ENCODE results near the gene WNT3A.
"Not testable (repeated sequence)": the region's sequence is repeated elsewhere in the genome, so short reads cannot be mapped to it uniquely, and the experiment has no call there.

- not testable (repeated sequence) for TF ChIP-seq POLR2A (IDR thresholded peaks at IDR 0.05; ENCODE audit: extremely low read depth, insufficient read length); CTCF (IDR thresholded peaks at IDR 0.05; ENCODE audit: low read depth, low read length); MYC (IDR thresholded peaks at IDR 0.05; ENCODE audit: low read depth, low read length)
- TF ChIP-seq, protein P1, sequence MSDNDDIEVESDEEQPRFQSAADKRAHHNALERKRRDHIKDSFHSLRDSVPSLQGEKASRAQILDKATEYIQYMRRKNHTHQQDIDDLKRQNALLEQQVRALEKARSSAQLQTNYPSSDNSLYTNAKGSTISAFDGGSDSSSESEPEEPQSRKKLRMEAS (IDR thresholded peaks at IDR 0.05; ENCODE audit: low read depth, low read length): not testable (repeated sequence)
Observed at GRCh38 chr1:227971216-227971615, 35.6 kb upstream of the WNT3A start.

Measured in NB4 (cell line).